OCI-LY1 (cell line): ENCODE measurements around the gene NLRP9.

Experiments used
- H2AFZ ChIP-seq: fragments of 200-600 bp; sonication (generic), shearing (Covaris generic); 2 replicates; pipeline ENCODE4 v1.6.0; 2014; ENCODE audit warnings: antibody characterized with exemption, mild to moderate bottlenecking, low read length
- H3F3A ChIP-seq: fragments of 200-600 bp; sonication (generic), shearing (Covaris generic); 2 replicates; pipeline ENCODE4 v1.6.0; 2014; ENCODE audit warnings: mild to moderate bottlenecking, antibody characterized with exemption, low read length, moderate library complexity; ENCODE audit not compliant: insufficient read depth
- H3K27ac ChIP-seq: fragments of 200-600 bp; sonication (generic); 2 replicates; pipeline ENCODE4 v1.5.1; 2014; ENCODE audit warnings: low read length, mixed run types, mild to moderate bottlenecking, low read depth; ENCODE audit not compliant: poor library complexity, severe bottlenecking
- H3K27me3 ChIP-seq: fragments of 200-600 bp; sonication (generic); 2 replicates; pipeline ENCODE4 v1.6.0; 2014; ENCODE audit warnings: antibody characterized with exemption, mild to moderate bottlenecking, low read length, moderate library complexity; ENCODE audit not compliant: insufficient read depth
- H3K36me3 ChIP-seq: fragments of 200-600 bp; sonication (generic); 2 replicates; pipeline ENCODE4 v1.6.1; 2014; ENCODE audit warnings: mild to moderate bottlenecking, antibody characterized with exemption, low read length, moderate library complexity, mixed read lengths; ENCODE audit not compliant: insufficient read depth
- H3K4me1 ChIP-seq: fragments of 200-600 bp; sonication (generic); 2 replicates; pipeline ENCODE4 v1.5.1; 2014; ENCODE audit warnings: mild to moderate bottlenecking, low read length, moderate library complexity; ENCODE audit not compliant: insufficient read depth, severe bottlenecking
- H3K4me2 ChIP-seq: fragments of 200-600 bp; sonication (generic), shearing (Covaris generic); 2 replicates; pipeline ENCODE4 v1.6.1; 2014; ENCODE audit warnings: low read length
- H3K4me3 ChIP-seq: fragments of 200-600 bp; sonication (generic); 2 replicates; pipeline ENCODE4 v1.5.1; 2014; ENCODE audit warnings: low read length, low read depth, mild to moderate bottlenecking, mixed read lengths; ENCODE audit not compliant: poor library complexity, severe bottlenecking
- H3K79me2 ChIP-seq: fragments of 200-600 bp; shearing (Covaris generic); 2 replicates; pipeline ENCODE4 v1.6.1; 2016; ENCODE audit warnings: mixed run types, low read length, mixed read lengths; ENCODE audit not compliant: insufficient read depth
- H3K9ac ChIP-seq: fragments of 200-600 bp; sonication (generic), shearing (Covaris generic); 2 replicates; pipeline ENCODE4 v1.6.1; 2014; ENCODE audit warnings: mild to moderate bottlenecking, low read length, mixed read lengths
- H3K9me2 ChIP-seq: fragments of 200-600 bp; sonication (generic), shearing (Covaris generic); 2 replicates; pipeline ENCODE4 v1.6.1; 2014; ENCODE audit warnings: low read depth, mild to moderate bottlenecking, low read length, mixed read lengths
- H3K9me3 ChIP-seq: fragments of 200-600 bp; shearing (Covaris generic); 2 replicates; pipeline ENCODE4 v1.6.1; 2014; ENCODE audit warnings: low read length, mixed read lengths
- H4K20me1 ChIP-seq: fragments of 200-600 bp; sonication (generic), shearing (Covaris generic); 2 replicates; pipeline ENCODE4 v1.6.0; 2016; ENCODE audit warnings: mild to moderate bottlenecking, low read length; ENCODE audit not compliant: insufficient read depth
- CTCF ChIP-seq: fragments of 200-600 bp; sonication (generic), shearing (Covaris generic); IDR thresholded peaks from 2 replicates; pipeline ENCODE4 v1.5.1; 2017; ENCODE audit warnings: mild to moderate bottlenecking, antibody characterized with exemption, low read length, moderate library complexity, mixed read lengths
- EZH2 ChIP-seq: fragments of 200-600 bp; sonication (generic), shearing (Covaris generic); IDR thresholded peaks from 2 replicates; pipeline ENCODE4 v1.8.0; 2017; ENCODE audit warnings: borderline replicate concordance, mixed run types, mild to moderate bottlenecking, antibody characterized with exemption, low read length, moderate library complexity, mixed read lengths

Gene NLRP9

GRCh38 chr19:55683449-55684261 lies 54.5 kb downstream of the NLRP9 start:
- Histone ChIP-seq H3K4me3 (no peak overlapping the region), H3K27me3 (no peaks in the 10 kb centered on the region), H3K9ac (no peak overlapping the region), H3K4me1 (peaks cover 11% of the 10 kb centered on the region), H3F3A (no peaks in the 10 kb centered on the region), H3K79me2 (peaks cover 17% of the 10 kb centered on the region), H3K36me3 (peaks cover 84% of the 10 kb centered on the region), H3K9me2 (no peaks in the 10 kb centered on the region), H3K4me2 (no peak overlapping the region), H2AFZ (no peak overlapping the region), H4K20me1 (no peaks in the 10 kb centered on the region), H3K27ac (no peak overlapping the region), H3K9me3 (no peaks in the 10 kb centered on the region)
- no peak for TF ChIP-seq EZH2
- no peak for TF ChIP-seq CTCF

DNA sequence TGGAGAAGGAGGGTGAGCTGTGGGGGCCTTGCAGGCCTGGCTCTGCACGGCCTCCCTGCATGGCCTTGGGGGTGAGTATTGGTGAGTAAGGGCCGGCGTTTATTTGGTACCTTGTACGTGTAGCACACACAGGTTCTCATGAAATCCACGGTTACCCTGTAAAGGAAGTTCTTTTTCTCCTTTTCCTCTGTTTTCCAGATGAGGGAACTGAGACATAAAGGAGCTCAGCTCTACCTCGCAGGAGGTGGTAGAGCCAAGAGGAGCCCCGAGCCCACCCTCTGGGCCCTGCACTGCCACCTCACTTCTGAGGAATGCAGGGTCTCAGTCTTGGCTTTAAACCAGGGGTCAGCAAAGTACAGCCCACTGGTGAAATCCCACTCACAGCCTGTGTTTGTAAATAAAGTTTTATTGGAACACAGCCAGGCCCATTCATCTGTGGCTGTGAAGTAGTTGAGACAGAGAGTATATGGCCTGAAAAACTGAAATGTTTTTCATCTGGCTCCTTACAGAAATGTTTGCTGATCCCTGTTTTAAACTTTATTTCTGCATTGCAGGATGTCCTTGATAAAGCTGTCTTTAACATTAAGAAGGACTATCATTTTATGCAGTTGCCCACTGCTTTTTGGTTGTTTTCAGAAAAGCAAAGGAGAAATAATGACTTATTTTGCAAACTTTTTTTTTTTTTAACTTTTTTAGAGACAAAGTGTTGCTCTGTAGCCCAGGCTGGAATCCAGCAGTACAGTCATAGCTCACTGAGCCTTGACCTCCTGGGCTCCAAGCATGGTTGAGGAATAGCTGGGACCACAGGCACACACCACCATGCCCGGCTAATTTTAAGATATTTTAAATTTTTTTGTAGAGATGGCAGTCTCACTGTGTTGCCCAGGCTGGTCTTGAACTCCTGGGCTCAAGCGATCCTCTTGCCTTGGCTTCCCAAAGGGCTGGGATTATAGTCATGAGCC lies 56.8 kb downstream of the NLRP9 start:
- Histone ChIP-seq H3K4me2 (no peak overlapping the region), H3K27me3 (no peaks in the 10 kb centered on the region), H2AFZ (no peak overlapping the region), H3K4me1 (peaks cover 34% of the 10 kb centered on the region), H3K36me3 (peaks cover 73% of the 10 kb centered on the region), H4K20me1 (no peaks in the 10 kb centered on the region), H3K9me3 (no peaks in the 10 kb centered on the region), H3K27ac (no peak overlapping the region), H3K9ac (no peak overlapping the region), H3K79me2 (peaks cover 31% of the 10 kb centered on the region), H3K4me3 (no peak overlapping the region), H3K9me2 (no peaks in the 10 kb centered on the region), H3F3A (no peaks in the 10 kb centered on the region)
- TF ChIP-seq EZH2, result no peak
- no peak for TF ChIP-seq CTCF

- Histone ChIP-seq H3K9ac (no peak overlapping the region), H3K4me1 (peaks cover 42% of the 10 kb centered on the region), H3K9me2 (no peaks in the 10 kb centered on the region), H3K27ac (no peak overlapping the region), H3K36me3 (peaks cover 64% of the 10 kb centered on the region), H3K4me3 (no peak overlapping the region), H3K4me2 (no peak overlapping the region), H3K79me2 (peaks cover 39% of the 10 kb centered on the region), H4K20me1 (no peaks in the 10 kb centered on the region), H2AFZ (no peak overlapping the region), H3K27me3 (no peaks in the 10 kb centered on the region), H3K9me3 (no peaks in the 10 kb centered on the region), H3F3A (no peaks in the 10 kb centered on the region)
- TF ChIP-seq EZH2 (no peak), CTCF (no peak)
Observed at GRCh38 chr19:55680339-55681130, 57.7 kb downstream of the NLRP9 start.
